Keratinocyte (primary cell): ENCODE measurements around the gene RRAD. TPM values are rescaled to one million over a fixed set of nuclear protein-coding genes. Genes with fewer than 3 reads are reported as not detected.
"Not testable (repeated sequence)": the region's sequence is repeated elsewhere in the genome, so short reads cannot be mapped to it uniquely, and the experiment has no call there.

Source experiments
- DNase-seq: peaks from one replicate; pipeline ENCODE4 v3.0.0-alpha.2; 2011; ENCODE audit warnings: low read depth, missing footprints, low spot score
- FAIRE-seq: peaks from 2 replicates; lab custom pipeline; 2011; peaks lifted over from hg19 to GRCh38; lab: Jason Lieb, UNC
- H2AFZ ChIP-seq: 2 replicates; pipeline ENCODE4 v1.6.0; 2012; ENCODE audit warnings: low read length, control low read depth, inconsistent platforms; ENCODE audit not compliant: control insufficient read depth
- H3K27ac ChIP-seq: 2 replicates; pipeline ENCODE4 v1.5.1; 2011; ENCODE audit warnings: low read length; ENCODE audit not compliant: control insufficient read depth, insufficient read depth
- H3K27me3 ChIP-seq: 3 replicates; pipeline ENCODE4 v1.6.0; 2011; ENCODE audit warnings: low read length; ENCODE audit not compliant: control insufficient read depth, insufficient read depth; ENCODE audit errors: extremely low read depth
- H3K36me3 ChIP-seq, 2 experiments: 2 replicates in 1 of 2; 3 replicates in 1 of 2; pipeline ENCODE4 v1.5.1; 2011; ENCODE audit warnings: low read length in 2 of 2, mild to moderate bottlenecking in 1 of 2; ENCODE audit not compliant: control insufficient read depth in 2 of 2, insufficient read depth in 2 of 2; ENCODE audit errors: extremely low read depth in 1 of 2
- H3K4me1 ChIP-seq: 3 replicates; pipeline ENCODE4 v1.5.1; 2011; ENCODE audit warnings: low read length; ENCODE audit not compliant: control insufficient read depth, insufficient read depth; ENCODE audit errors: extremely low read depth
- H3K4me2 ChIP-seq: 3 replicates; pipeline ENCODE4 v1.6.0; 2011; ENCODE audit warnings: low read depth, low read length; ENCODE audit not compliant: control insufficient read depth, insufficient read depth; ENCODE audit errors: extremely low read depth
- H3K4me3 ChIP-seq, 3 experiments: fragments of 200-600 bp in 1 of 3; sonication (generic) in 1 of 3; 2 replicates in 2 of 3; 3 replicates in 1 of 3; pipeline ENCODE4 v1.5.1; 2011 to 2016; ENCODE audit warnings: low read length in 3 of 3, mild to moderate bottlenecking in 3 of 3, control low read depth in 2 of 3, inconsistent platforms in 1 of 3, low read depth in 1 of 3, mixed read lengths in 1 of 3, mixed run types in 1 of 3, moderate library complexity in 1 of 3; ENCODE audit not compliant: control insufficient read depth in 2 of 3, insufficient read depth in 2 of 3; ENCODE audit errors: extremely low read depth in 1 of 3
- H3K79me2 ChIP-seq: 2 replicates; pipeline ENCODE4 v1.6.0; 2012; ENCODE audit warnings: low read length; ENCODE audit not compliant: control insufficient read depth, insufficient read depth
- H3K9ac ChIP-seq: 3 replicates; pipeline ENCODE4 v1.6.0; 2011; ENCODE audit warnings: low read length; ENCODE audit not compliant: control insufficient read depth, insufficient read depth; ENCODE audit errors: extremely low read depth
- H3K9me1 ChIP-seq: 3 replicates; pipeline ENCODE4 v1.6.0; 2011; ENCODE audit warnings: low read length; ENCODE audit not compliant: control insufficient read depth, insufficient read depth; ENCODE audit errors: extremely low read depth
- H3K9me3 ChIP-seq: 2 replicates; pipeline ENCODE4 v1.5.1; 2012; ENCODE audit warnings: low read depth, low read length; ENCODE audit not compliant: control insufficient read depth
- H4K20me1 ChIP-seq: 3 replicates; pipeline ENCODE4 v1.6.0; 2011; ENCODE audit warnings: low read length; ENCODE audit not compliant: control insufficient read depth, insufficient read depth; ENCODE audit errors: extremely low read depth
- CTCF ChIP-seq, 3 experiments: IDR thresholded peaks in 1 of 3; conservative IDR thresholded peaks in 1 of 3; optimal IDR thresholded peaks in 1 of 3; 2 replicates in 2 of 3; 3 replicates in 1 of 3; pipeline versions ENCODE3 to v1.5.1; 2011; ENCODE audit warnings: low read length in 3 of 3, mild to moderate bottlenecking in 3 of 3, moderate library complexity in 2 of 3, control low read depth in 1 of 3, inconsistent platforms in 1 of 3; ENCODE audit not compliant: insufficient read depth in 2 of 3; ENCODE audit errors: extremely low read depth in 1 of 3
- EZH2 ChIP-seq: IDR thresholded peaks from one replicate; pipeline ENCODE4 v1.6.1; 2012; ENCODE audit warnings: inconsistent platforms, mild to moderate bottlenecking, low read length, moderate library complexity
- dilution Hi-C: fragments of 300-500 bp; cut with MboI; formaldehyde crosslinking; loops from one replicate; pipeline ENCODE4 v1.7.0; 2020; ENCODE audit warnings: low sequenced_read_pairs; ENCODE audit not compliant: extremely low pct_ligation_motif_present
- polyA plus RNA-seq, 5 experiments: library from polyadenylated mRNA; depleted of rRNA in 3 of 5; stranded (reverse) in 3 of 5; stranded (forward) in 1 of 5; unstranded in 1 of 5; fragments of >200 nt; gene quantifications; 1 replicate in 1 of 5; 2 replicates in 3 of 5; 3 replicates in 1 of 5; pipeline versions ENCODE4 v1.2.1 to v1.2.3, GENCODE V29; 2011 to 2012; ENCODE audit warnings: missing spikeins in 2 of 5, low read depth in 1 of 5, low replicate concordance in 1 of 5

The RRAD gene
- polyA plus RNA-seq, 1 donor (not counting 4 experiments of a cell fraction or from before 2014, with no cell fraction given) = 2.7 TPM

GRCh38 chr16:66945939-66946338 is 20.6 kb upstream of the RRAD start:
- TF ChIP-seq CTCF (optimal IDR thresholded peaks at IDR 0.05 in 1 of 3, IDR thresholded peaks at IDR 0.05 in 1 of 3, conservative IDR thresholded peaks at IDR 0.05 in 1 of 3; ENCODE audit: extremely low read depth in 1 of 3, insufficient read depth in 2 of 3, low read length in 3 of 3) = no peak
- TF ChIP-seq EZH2 = no peak
- Histone ChIP-seq H4K20me1 (no peaks in the 10 kb centered on the region), H2AFZ (no peak overlapping the region), H3K9me3 (no peaks in the 10 kb centered on the region), H3K9ac (no peak overlapping the region), H3K27ac (no peak overlapping the region), H3K9me1 (no peaks in the 10 kb centered on the region), H3K4me1 (peaks cover 14% of the 10 kb centered on the region), H3K4me3 (no peak overlapping the region), H3K4me2 (no peak overlapping the region), H3K79me2 (no peaks in the 10 kb centered on the region), H3K27me3 (no peaks in the 10 kb centered on the region), H3K36me3 (peaks cover 23% of the 10 kb centered on the region in 2 experiments)
- dilution Hi-C loops = no loop called here
- FAIRE-seq = no peak
- DNase-seq = no peak

GRCh38 chr16:66944971-66945370 is 19.6 kb upstream of the RRAD start:
- H3K36me3 ChIP-seq = peaks cover 32% of the 10 kb centered on the region in 2 experiments
- DNase-seq, H2AFZ ChIP-seq, dilution Hi-C loops, H3K27me3 ChIP-seq, H3K4me2 ChIP-seq, H3K9me1 ChIP-seq, H3K4me3 ChIP-seq, FAIRE-seq, H3K27ac ChIP-seq, H3K79me2 ChIP-seq, H4K20me1 ChIP-seq, H3K9me3 ChIP-seq, H3K9ac ChIP-seq: not testable (repeated sequence)
- H3K4me1 ChIP-seq = peaks cover 14% of the 10 kb centered on the region

GRCh38 chr16:66944054-66944441 is 18.7 kb upstream of the RRAD start:
- H2AFZ ChIP-seq = no peak overlapping the region
- dilution Hi-C loops = no loop called here
- H3K9me3 ChIP-seq = no peaks in the 10 kb centered on the region
- FAIRE-seq = no peak
- H3K4me1 ChIP-seq = peaks cover 11% of the 10 kb centered on the region
- no peak for TF ChIP-seq EZH2
- TF ChIP-seq CTCF (optimal IDR thresholded peaks at IDR 0.05 in 1 of 3, IDR thresholded peaks at IDR 0.05 in 1 of 3, conservative IDR thresholded peaks at IDR 0.05 in 1 of 3; ENCODE audit: extremely low read depth in 1 of 3, insufficient read depth in 2 of 3, low read length in 3 of 3) = no peak
- no peak overlapping the region for H3K27ac ChIP-seq
- H3K9me1 ChIP-seq = no peaks in the 10 kb centered on the region
- peaks cover 40 to 41% of the 10 kb centered on the region in 2 experiments for H3K36me3 ChIP-seq
- no peak overlapping the region for H3K9ac ChIP-seq
- H3K4me3 ChIP-seq = no peak overlapping the region
- peaks cover 3% of the 10 kb centered on the region for H3K79me2 ChIP-seq
- DNase-seq = no peak
- no peaks in the 10 kb centered on the region for H3K27me3 ChIP-seq
- no peak overlapping the region for H3K4me2 ChIP-seq
- no peaks in the 10 kb centered on the region for H4K20me1 ChIP-seq
